LNCAP (cell line): ENCODE data around the gene PPP1R3C.

Experiments used
- TF ChIP-seq, protein P1 (sequence below): fragments of 450-650 bp; IDR thresholded peaks from 2 replicates; pipeline ENCODE4 v1.5.1; 2017; ENCODE audit warnings: mild to moderate bottlenecking

Gene PPP1R3C

DNA sequence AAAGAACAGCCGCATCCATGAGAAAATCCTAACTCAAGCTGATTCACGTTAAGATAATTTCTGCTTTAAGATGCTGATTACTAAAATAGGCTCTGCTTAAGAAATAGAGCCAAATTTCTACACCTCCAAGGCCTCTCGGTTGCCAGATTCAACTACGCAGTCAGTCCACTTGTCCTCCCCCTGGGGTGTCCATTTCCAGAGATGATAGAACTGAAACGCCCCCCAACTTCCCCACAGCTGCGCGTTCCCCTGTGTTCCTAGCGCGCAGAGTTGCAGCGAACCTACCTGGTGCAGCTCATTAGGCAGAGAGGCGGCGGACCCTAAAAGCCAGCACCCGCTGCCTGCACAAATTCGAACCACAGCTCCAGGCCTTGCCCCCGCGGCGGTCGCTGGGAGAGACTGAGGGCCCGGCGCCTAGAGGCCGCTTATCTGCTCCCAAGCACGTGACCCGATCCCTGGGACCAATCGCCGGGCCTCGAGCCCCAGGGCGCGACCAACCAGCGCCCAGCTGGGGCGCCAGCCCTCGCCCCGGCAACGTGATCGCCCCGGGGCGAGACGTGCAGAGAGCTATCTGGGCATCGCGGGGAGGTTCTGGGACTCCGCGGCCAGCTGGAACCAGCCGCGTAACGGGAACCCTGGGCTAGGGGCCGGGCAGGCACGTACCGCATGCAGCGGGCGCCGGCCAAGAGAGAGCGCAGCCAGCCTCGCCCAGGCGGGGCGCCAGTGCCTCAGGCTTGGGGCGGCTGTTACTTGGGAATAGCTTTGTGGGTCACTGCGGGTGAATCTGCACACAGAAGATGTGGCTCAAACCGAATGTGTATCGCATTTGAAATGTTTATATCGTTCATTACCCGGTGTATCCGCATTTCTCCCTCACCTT, at the start of gene PPP1R3C:
PPP1R3C (minus strand) TSS at position 401 of the 880 bp plus-strand sequence; CDS start at position 299, 102 bp downstream.
- TF ChIP-seq, protein P1, sequence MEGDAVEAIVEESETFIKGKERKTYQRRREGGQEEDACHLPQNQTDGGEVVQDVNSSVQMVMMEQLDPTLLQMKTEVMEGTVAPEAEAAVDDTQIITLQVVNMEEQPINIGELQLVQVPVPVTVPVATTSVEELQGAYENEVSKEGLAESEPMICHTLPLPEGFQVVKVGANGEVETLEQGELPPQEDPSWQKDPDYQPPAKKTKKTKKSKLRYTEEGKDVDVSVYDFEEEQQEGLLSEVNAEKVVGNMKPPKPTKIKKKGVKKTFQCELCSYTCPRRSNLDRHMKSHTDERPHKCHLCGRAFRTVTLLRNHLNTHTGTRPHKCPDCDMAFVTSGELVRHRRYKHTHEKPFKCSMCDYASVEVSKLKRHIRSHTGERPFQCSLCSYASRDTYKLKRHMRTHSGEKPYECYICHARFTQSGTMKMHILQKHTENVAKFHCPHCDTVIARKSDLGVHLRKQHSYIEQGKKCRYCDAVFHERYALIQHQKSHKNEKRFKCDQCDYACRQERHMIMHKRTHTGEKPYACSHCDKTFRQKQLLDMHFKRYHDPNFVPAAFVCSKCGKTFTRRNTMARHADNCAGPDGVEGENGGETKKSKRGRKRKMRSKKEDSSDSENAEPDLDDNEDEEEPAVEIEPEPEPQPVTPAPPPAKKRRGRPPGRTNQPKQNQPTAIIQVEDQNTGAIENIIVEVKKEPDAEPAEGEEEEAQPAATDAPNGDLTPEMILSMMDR, result no peak

DNA sequence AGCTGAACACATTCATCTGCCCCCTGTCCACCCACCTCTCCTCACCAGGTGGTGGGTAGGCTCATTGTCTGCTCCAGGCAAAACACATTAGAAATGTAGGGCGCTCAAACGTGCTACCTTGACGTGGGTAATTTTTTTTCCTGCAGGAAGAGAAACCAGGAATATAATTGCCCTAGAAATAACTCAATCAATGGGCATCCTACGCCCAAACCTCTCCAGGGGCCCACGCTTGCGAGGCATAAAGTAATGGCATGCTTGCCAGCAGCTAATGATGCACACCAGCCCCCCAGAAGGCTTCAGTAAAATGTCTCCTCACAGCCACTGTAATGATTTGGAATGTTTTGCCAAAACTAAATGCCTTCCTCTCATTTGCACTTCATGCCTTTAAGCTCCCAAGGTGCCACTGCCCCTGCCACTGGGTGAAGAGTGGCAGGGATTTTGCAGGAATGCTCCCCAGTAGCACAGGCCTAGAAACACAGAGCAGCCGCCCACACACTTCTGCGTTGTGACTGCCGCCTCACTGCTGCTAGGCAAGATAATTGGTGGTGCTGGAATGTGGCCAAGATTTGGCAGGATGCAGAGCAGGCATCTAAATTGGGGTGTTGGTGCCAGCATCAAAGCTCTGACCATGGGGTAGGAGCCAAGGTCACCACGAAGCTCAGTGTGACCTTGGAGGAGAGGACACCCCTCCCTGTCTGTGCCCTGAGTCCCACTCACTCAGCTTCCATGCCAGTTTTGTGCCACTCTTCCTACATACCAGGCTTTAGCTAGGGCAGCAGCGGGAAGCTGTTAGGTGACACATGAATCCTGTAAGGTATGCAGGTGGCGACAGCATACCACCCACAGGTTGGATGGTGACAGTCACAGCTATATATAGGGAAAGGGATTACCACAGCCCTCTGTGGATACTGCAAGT, 48.7 kb upstream of the PPP1R3C start:
- TF ChIP-seq, protein P1, result no peak

DNA sequence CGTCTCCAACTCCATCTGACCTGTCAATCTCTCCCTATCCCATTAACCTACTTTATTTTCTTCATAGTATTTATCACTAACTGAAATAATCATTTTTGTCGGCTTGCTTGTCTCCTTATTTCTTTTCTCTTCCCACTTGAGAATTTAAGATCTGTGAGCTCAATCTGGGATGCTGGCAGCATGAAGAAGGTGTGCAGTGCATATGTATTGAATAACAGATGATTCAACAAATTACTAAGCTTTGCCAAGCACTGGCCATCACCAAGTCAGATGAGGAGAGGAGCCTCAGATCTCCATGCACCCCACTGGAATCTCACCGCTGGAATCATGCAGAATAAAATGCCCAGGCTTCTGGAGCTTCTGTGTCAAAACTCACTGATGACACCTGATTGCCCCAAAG, 47.6 kb upstream of the PPP1R3C start:
- TF ChIP-seq, protein P1, result no peak

DNA sequence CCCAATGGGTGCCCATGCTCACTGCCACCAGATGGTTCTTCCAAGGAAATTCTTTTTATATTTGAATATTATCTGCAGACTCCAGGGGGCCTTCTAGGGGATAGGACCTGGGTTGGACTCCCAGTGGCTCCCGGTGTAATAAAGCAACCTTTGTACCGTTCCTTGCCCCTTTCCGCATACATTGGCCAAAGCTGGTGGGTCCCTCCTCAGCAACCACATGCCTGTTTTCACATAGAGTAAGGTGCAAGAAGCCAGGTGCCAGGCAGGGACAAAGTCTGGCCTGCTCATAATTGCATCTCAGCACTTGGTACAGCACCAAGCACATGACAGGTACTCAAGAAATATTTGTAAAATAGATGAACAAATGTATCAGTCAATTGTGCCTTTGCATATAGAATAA, 46.4 kb upstream of the PPP1R3C start:
- TF ChIP-seq, protein P1, result no peak

DNA sequence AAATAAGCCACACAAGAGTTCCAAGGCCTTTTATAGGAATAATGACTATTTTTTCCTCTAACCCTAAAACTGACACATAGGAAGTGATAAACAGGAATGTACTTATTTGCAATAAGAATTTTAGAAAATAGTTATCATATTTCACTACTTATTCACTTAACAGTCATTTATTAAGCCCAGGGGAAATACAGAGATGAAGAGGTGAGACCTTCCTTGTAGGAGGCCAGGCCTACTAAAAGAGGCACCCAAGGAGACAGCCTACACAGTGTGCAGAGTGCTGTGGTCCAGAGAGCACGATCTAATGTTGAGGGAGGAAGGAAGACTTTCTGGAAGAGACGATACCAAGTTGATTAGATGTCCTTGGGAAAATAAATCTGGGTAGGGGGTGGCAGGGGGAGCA, 45.0 kb upstream of the PPP1R3C start:
- TF ChIP-seq, protein P1, result no peak

DNA sequence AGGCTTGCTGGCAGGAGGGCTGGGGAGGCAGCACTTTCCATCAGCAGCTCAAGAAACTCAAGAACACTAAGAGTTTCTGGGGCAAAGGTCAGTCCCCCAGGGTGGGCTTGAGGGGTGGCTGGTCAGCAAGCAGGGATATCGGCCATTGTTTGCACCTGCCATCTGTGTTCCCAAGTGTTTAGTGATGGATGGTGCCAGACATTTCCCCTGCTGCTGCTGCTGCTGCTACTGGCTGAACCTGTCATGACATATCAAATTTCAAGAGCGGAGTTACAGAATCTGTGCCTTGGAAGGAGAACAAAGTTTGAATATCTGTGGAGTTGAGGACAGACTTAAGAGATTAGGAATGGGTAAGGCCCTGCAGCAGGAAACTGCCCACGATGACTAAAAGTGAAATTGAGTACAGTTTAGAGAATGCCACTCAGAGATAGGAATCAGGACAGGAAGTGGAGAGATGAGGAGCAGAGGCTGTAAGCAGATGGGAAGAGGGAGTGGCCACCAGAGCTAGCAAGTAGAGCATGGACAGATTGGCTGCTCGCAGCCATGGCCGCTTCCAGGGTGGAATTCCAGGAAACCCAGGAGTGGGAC, 39.2 kb upstream of the PPP1R3C start:
- TF ChIP-seq, protein P1, result no peak

DNA sequence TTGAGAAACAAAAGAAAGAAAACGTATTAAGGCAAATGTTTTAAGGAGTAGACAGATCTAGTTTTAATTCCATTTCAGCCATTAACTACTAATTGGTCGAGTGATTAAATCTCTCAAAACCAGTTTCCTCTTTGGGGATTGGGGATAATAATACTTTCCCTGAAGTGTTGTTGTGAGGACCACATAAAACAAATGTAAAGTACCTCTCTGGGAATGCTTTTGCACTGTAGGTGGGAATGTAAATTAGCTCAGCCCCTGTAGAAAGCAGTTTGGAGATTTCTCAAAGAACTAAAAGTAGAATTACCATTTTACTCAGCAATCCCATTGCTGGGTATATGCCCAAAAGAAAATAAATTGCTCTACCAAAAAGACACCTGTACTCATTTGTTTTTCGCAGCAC, 36.0 kb upstream of the PPP1R3C start:
- TF ChIP-seq, protein P1, result no peak
